NCI-H69 (cell line): Measurements from ENCODE around the gene STAM.
"Not testable (repeated sequence)": the region's sequence is repeated elsewhere in the genome, so short reads cannot be mapped to it uniquely, and the experiment has no call there.

Source experiments
- DNase-seq: peaks from one replicate; lab custom pipeline; 2025; lab: John Stamatoyannopoulos, UW

The STAM gene

GRCh38 chr10:17643755-17644484, at the start of gene STAM:
TSS of gene STAM (plus strand) at chr10:17644151. CDS start at chr10:17644340, 189 bp downstream.
- DNase-seq = peak; percentile 88

GRCh38 chr10:17597386-17597785, 46.6 kb upstream of the STAM start:
- no peak for DNase-seq

GRCh38 chr10:17599089-17599488, 44.9 kb upstream of the STAM start:
- DNase-seq = peak; percentile 1

- no peak for DNase-seq
Observed at GRCh38 chr10:17605936-17606335, 38.0 kb upstream of the STAM start.

GRCh38 chr10:17606547-17607040, 37.4 kb upstream of the STAM start:
- DNase-seq = no peak

- no peak for DNase-seq
Observed at GRCh38 chr10:17607060-17607459, 36.9 kb upstream of the STAM start.

- peak; percentile 39 for DNase-seq
Observed at GRCh38 chr10:17607603-17608332, 36.2 kb upstream of the STAM start.

GRCh38 chr10:17609523-17610079, 34.4 kb upstream of the STAM start:
- DNase-seq = no peak

- DNase-seq = peak; percentile 40
Observed at GRCh38 chr10:17616403-17617030, 27.4 kb upstream of the STAM start.

- peak; percentile 72 for DNase-seq
Observed at GRCh38 chr10:17617031-17617911, 26.7 kb upstream of the STAM start, which contains the start of gene HACD1. TSS of gene HACD1 (minus strand) at chr10:17617374. CDS start at chr10:17617339, 35 bp downstream.

GRCh38 chr10:17622061-17622460, 21.9 kb upstream of the STAM start:
- no peak for DNase-seq

GRCh38 chr10:17624996-17625395, 19.0 kb upstream of the STAM start:
- DNase-seq = no peak

- DNase-seq = no peak
Observed at GRCh38 chr10:17626656-17627055, 17.3 kb upstream of the STAM start.

- not testable (repeated sequence) for DNase-seq
Observed at GRCh38 chr10:17632590-17632989, 11.4 kb upstream of the STAM start.

GRCh38 chr10:17633353-17633752, 10.6 kb upstream of the STAM start:
- no peak for DNase-seq

- DNase-seq = no peak
Observed at GRCh38 chr10:17637869-17638268, 6.1 kb upstream of the STAM start.

GRCh38 chr10:17640331-17640816, 3.6 kb upstream of the STAM start:
- DNase-seq = no peak

GRCh38 chr10:17643339-17643754, 604 bp upstream of the STAM start:
- peak; percentile 78 for DNase-seq

- DNase-seq = peak; percentile 51
Observed at GRCh38 chr10:17644485-17644943, 563 bp downstream of the STAM start.

- no peak for DNase-seq
Observed at GRCh38 chr10:17645621-17646345, 1.8 kb downstream of the STAM start.
